Spinal cord (tissue), 10 donors: ENCODE measurements around the gene CAMK1D. TPM values are rescaled to one million over a fixed set of nuclear protein-coding genes. Genes with fewer than 3 reads are reported as not detected.

Experiments
- DNase-seq, 6 donors: peaks; one replicate each; pipeline versions ENCODE4 v3.0.0 to v3.0.0-alpha.2; 2013 to 2015; ENCODE audit warnings: low spot score in 6 of 6, low read depth in 4 of 6
- H3K27ac ChIP-seq: one replicate; pipeline ENCODE4 v1.5.1; 2013; ENCODE audit warnings: low read depth, low read length, control low read depth
- H3K27me3 ChIP-seq: one replicate; pipeline ENCODE4 v1.6.1; 2013; ENCODE audit warnings: low read length; ENCODE audit not compliant: control insufficient read depth, insufficient read depth
- H3K36me3 ChIP-seq: one replicate; pipeline ENCODE4 v1.6.1; 2013; ENCODE audit warnings: low read length; ENCODE audit not compliant: control insufficient read depth, insufficient read depth
- H3K4me1 ChIP-seq: one replicate; pipeline ENCODE4 v1.6.1; 2013; ENCODE audit warnings: low read length; ENCODE audit not compliant: control insufficient read depth, insufficient read depth
- H3K4me3 ChIP-seq: one replicate; pipeline ENCODE4 v1.5.1; 2013; ENCODE audit warnings: low read depth, low read length, control low read depth
- H3K9me3 ChIP-seq: one replicate; pipeline ENCODE4 v1.6.1; 2013; ENCODE audit warnings: low read length; ENCODE audit not compliant: control insufficient read depth, insufficient read depth
- WGBS: methylation state at CpG from one replicate; pipeline ENCODE4 v1.1.5; 2013; ENCODE audit warnings: missing lambda C conversion rate; ENCODE audit not compliant: insufficient coverage; 5-methylcytosine and 5-hydroxymethylcytosine counted together
- polyA plus RNA-seq, 2 donors: library from polyadenylated mRNA; unstranded; fragments of 120-200 nt; gene quantifications; one replicate each; pipeline ENCODE4 v1.2.1, GENCODE V29; 2013; ENCODE audit not compliant: insufficient read length in 2 of 2
- total RNA-seq, 2 donors: library from RNA; depleted of rRNA in 1 of 2; stranded (reverse); fragments of 120-200 nt in 1 of 2; fragments of >200 nt in 1 of 2; gene quantifications; one replicate each; pipeline versions ENCODE4 v1.2.3 to v1.2.4, GENCODE V29; 2013 to 2014
- donor health status: healthy.

The CAMK1D gene
- total and polyA plus RNA-seq, 4 donors, result 25.2 to 39.0 (median 33.9) TPM

DNA sequence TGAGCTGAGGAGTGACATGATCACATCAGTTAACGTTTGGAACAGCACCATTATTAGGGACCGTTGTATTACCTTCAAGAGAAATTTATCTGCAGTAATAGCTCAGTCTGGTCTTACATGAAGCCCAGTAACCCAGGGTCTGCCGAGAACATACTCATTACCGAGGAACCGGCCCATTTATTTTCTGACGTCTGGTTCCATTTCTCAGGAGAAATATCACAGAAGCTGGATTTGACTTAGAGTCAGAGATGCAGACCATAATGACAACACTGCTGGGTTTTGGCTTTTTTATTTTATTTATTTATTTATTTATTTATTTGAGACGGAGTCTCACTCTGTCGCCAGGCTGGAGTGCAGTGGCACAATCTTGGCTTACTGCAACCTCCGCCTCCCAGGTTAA is 489.0 kb downstream of the CAMK1D start:
- no peaks in the 10 kb centered on the region for H3K36me3 ChIP-seq
- peak in 1 of 6 donors; percentile 23 for DNase-seq
- H3K4me1 ChIP-seq, result peaks cover 23% of the 10 kb centered on the region
- no peak overlapping the region for H3K4me3 ChIP-seq
- H3K9me3 ChIP-seq, result no peaks in the 10 kb centered on the region
- 59% methylated on average over 8 of the region's 9 CpGs for WGBS
- H3K27ac ChIP-seq, result no peak overlapping the region
- no peaks in the 10 kb centered on the region for H3K27me3 ChIP-seq

DNA sequence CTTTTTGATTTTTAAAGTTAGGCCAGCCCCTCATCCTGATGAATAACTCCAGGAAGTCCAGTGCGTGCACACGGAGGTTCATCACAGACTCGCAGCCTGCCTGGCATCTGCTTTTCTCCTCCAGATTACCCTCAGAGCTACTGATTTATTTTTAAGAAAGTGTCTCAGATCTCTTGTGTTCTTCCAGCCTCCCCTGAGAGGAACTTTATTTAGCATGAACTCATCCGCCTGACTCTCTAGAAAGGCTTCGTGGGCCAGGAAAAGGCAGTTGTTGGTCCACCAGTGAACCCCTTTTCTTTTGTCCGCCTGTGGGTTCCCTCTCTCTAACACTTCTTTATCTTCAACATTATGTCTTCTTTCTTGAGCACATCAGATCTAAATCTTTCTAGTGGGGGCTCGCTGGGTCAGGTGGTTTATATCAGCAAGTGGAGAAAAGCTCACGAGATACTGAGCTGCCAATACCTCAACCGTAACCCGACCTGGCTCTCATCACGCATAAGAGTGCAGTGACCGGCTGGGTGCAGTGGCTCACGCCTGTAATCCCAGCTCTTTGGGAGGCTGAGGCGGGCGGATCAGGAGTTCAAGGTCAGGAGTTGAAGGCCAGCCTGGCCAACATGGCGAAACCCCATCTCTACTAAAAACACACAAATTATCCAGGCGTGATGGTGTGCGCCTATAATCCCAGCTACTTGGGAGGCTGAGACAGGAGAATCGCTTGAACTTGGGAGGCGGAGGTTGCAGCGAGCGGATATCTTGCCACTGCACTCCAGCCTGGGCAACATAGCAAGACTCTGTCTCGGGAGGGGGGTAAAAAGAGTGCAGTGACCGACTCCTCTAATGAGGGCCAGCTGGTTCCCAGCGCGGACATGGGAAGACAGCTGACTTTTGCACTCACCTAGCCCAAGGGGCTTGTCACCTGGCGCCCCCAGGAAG is 489.9 kb downstream of the CAMK1D start:
- Histone ChIP-seq H3K4me3 (no peak overlapping the region), H3K4me1 (peaks cover 18% of the 10 kb centered on the region), H3K9me3 (no peaks in the 10 kb centered on the region), H3K36me3 (no peaks in the 10 kb centered on the region), H3K27ac (no peak overlapping the region), H3K27me3 (no peaks in the 10 kb centered on the region)
- WGBS, result 76% methylated on average over 23 of the region's 27 CpGs
- no peak for DNase-seq

DNA sequence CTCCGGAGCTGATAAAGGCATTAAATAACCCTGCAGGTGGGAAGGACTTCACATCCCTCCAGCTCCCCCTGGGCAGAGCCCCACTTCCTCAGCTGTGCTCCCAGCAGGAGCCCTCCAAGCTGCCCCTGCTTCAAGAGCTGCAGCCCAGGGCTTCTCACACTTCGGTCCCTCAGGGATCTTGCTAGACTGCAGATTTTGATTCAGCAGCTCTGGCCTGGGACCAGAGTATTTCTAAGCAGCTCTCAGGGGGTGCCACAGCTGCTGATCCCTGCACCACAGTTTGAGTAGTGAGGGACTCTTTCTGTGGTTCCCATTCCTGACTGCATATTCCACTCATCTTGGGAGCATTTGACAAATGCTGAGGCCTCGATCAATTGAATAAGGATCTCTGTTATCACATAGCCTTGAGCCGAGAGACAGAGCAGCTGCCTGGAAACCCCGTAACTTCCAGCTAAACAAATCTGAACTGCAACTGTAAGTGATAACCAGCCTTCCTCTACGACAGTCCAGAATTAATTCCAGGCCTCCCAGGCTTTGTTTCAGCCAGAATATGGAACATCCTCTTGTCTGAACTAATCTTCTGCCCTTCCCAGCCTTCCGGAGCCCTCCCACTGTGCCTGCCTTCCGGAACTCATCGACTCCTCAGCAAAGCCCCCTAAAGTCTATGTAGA is 490.7 kb downstream of the CAMK1D start:
- no peaks in the 10 kb centered on the region for H3K9me3 ChIP-seq
- H3K27me3 ChIP-seq, result no peaks in the 10 kb centered on the region
- H3K36me3 ChIP-seq, result no peaks in the 10 kb centered on the region
- WGBS, result 40% methylated on average over 6 of the region's 9 CpGs
- no peak overlapping the region for H3K4me3 ChIP-seq
- peak in 2 of 6 donors; percentile 40 to 42 for DNase-seq
- H3K27ac ChIP-seq, result peak overlapping the region; percentile 52
- H3K4me1 ChIP-seq, result peaks cover 24% of the 10 kb centered on the region

DNA sequence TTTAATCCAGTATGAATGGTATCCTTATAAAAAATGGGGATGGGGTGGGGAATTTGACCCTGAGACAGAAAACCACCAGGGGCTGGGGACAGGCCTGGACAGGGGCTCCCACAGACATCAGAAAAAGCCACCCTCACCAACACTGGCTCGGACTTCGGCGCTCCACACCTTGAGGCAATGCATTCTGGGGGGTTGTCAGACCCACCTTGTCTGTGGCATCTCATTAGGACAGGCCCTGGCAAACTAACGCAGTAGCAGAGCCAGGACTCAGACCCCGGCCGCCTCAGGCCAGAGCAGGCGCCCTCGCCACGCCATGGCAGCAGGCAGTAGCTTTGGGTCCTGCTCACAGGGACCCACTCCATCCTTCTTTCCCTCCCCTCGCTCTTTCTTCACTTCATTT is 492.1 kb downstream of the CAMK1D start:
- Histone ChIP-seq H3K4me1 (peaks cover 27% of the 10 kb centered on the region), H3K4me3 (no peak overlapping the region), H3K27ac (no peak overlapping the region), H3K27me3 (no peaks in the 10 kb centered on the region), H3K36me3 (no peaks in the 10 kb centered on the region), H3K9me3 (no peaks in the 10 kb centered on the region)
- no peak for DNase-seq
- WGBS, result 93% methylated on average over 9 of the region's 10 CpGs

DNA sequence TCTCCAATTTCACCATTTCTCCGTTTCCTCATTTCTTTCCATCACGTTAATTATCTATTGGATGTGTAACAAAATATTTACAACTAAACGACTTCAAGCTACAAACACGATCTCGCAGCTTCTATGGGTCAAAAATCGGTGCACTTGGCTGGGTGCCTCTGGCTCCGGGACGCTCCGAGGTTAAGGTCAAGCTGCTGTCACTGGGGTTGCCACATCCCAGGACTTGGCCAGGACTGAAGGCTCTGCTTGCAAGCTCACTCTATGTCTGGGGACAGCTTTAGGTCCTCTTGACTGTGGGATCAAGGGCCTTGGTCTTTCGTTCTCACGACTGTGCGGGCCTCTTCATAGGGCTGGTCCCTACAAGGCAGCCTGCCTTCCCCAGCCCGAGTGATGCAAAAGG is 492.5 kb downstream of the CAMK1D start:
- no peak overlapping the region for H3K27ac ChIP-seq
- peaks cover 27% of the 10 kb centered on the region for H3K4me1 ChIP-seq
- H3K36me3 ChIP-seq, result no peaks in the 10 kb centered on the region
- whole genome bisulfite sequencing, result 83% methylated on average over 7 of the region's 13 CpGs
- no peaks in the 10 kb centered on the region for H3K27me3 ChIP-seq
- no peaks in the 10 kb centered on the region for H3K9me3 ChIP-seq
- DNase-seq, result no peak
- no peak overlapping the region for H3K4me3 ChIP-seq

DNA sequence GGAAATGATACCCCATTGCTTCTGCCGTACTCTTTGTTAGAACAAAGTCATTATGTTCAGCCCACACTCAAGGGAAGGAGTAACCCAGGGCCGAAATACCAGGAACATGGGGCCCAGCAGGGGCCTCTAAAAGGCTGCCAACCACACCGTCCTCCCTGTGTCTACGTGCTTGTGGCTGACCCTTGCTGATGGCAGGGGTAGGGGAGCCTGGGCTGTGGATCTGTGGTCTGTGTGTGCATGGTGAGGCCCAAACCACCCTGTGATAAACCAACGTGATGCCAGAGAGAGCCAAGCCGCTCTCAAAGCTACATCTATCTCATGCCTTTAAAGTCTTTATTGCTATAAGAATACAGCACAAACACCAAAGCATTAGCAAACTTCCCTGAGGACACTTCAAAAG is 493.0 kb downstream of the CAMK1D start:
- H3K36me3 ChIP-seq, result no peaks in the 10 kb centered on the region
- peaks cover 27% of the 10 kb centered on the region for H3K4me1 ChIP-seq
- no peaks in the 10 kb centered on the region for H3K27me3 ChIP-seq
- WGBS, result 60% methylated on average over 1 of the region's 6 CpGs
- no peak for DNase-seq
- no peaks in the 10 kb centered on the region for H3K9me3 ChIP-seq
- H3K27ac ChIP-seq, result no peak overlapping the region
- H3K4me3 ChIP-seq, result no peak overlapping the region

DNA sequence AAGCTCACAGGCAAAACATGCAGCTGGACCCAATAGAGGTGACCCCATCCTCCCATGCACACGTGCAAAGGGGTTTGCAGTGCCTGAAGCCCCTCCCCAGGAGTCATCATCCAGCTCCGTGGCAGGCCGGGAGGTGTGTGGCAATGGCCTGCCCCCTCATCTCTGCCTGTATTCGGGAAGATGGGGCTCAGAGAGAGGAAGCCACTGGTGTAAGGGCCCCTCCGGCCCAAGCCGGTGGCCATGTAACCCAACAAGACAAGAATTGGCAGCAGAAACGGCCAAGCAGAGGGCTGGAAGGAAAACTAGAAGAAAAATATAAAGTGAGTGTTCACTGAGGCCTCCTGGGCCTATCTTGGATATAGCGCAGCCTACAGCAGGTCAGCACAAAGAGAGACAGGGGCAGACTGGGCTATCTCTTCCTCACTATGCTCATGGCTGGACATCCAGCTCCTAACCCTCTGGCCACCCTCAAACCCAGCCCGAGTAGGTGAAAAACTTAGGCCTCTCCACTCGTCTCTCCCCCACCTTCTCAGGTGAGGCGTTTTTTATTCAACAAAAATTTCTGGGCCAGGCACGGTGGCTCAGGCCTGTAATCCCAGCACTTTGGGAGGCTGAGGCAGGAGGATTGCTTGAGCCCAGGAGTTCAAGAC is 494.1 kb downstream of the CAMK1D start:
- no peak for DNase-seq
- H3K27ac ChIP-seq, result no peak overlapping the region
- no peak overlapping the region for H3K4me3 ChIP-seq
- H3K9me3 ChIP-seq, result no peaks in the 10 kb centered on the region
- H3K36me3 ChIP-seq, result no peaks in the 10 kb centered on the region
- H3K4me1 ChIP-seq, result peaks cover 27% of the 10 kb centered on the region
- H3K27me3 ChIP-seq, result no peaks in the 10 kb centered on the region
- WGBS, result 89% methylated on average over 11 of the region's 12 CpGs

DNA sequence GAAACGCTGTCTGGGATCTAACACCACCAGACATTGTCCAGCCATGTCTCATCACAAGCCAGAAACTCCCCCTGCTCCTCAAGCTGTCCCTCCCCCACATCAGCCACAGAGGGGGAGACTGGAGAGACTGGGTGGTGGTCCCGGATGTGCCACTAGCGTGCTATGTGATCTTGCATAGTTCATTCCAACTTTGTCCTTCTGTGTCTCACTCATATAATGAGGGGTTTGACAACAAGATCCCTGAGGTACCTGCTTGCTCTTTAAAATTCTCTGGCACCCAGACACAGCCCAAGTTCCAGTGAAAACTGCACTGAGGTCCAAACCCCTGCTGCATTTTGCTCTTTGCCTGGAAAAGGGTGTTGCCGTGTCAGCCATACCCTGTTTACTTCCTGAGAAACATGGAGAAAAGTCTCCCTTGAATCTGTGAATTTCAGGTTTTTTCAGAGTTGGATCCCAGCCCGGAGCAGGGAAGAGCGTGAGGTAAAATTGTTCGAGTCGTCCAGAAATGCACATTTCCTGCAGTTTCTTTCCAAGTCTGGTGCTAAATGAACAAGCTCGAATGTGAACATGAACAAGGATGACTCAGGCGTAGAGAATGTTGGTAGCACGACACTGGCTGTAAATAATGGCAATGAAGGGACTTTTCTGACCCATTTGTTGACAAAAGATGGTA is 495.6 kb downstream of the CAMK1D start:
- DNase-seq, result peak in 5 of 6 donors; percentile 17 to 94 (median 54)
- no peaks in the 10 kb centered on the region for H3K27me3 ChIP-seq
- H3K4me3 ChIP-seq, result no peak overlapping the region
- peak overlapping the region; percentile 79 for H3K27ac ChIP-seq
- H3K4me1 ChIP-seq, result peaks cover 22% of the 10 kb centered on the region
- WGBS, result 22% methylated on average over 8 of the region's 11 CpGs
- H3K9me3 ChIP-seq, result no peaks in the 10 kb centered on the region
- H3K36me3 ChIP-seq, result no peaks in the 10 kb centered on the region

DNA sequence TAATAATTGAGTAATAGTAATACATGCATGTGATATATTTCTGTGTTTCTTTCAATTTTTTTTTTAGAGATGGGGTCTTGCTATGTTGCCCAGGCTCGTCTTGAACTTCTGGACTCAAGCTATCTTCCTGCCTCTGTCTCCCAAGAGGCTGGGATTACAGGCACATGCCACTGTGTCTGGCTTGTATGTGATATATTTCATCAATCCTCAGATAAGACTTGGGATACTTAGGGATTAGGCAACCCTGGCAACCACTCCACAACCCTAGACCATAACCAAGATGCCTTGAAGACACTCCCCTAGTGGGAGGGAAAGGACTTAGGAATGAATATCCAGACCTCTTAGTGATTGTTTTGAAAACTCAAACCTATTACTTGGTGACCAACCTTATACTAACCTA is 497.4 kb downstream of the CAMK1D start:
- no peak for DNase-seq
- WGBS, result no CpG with 5 or more reads among the region's 1 CpG
- no peaks in the 10 kb centered on the region for H3K36me3 ChIP-seq
- H3K27me3 ChIP-seq, result no peaks in the 10 kb centered on the region
- H3K9me3 ChIP-seq, result no peaks in the 10 kb centered on the region
- H3K4me1 ChIP-seq, result peaks cover 14% of the 10 kb centered on the region
- H3K4me3 ChIP-seq, result no peak overlapping the region
- no peak overlapping the region for H3K27ac ChIP-seq
